ENCODE measurements around the gene IFNA17.
A peak's percentile ranks its signal among the peaks of the same experiment; 100 is the strongest.
"Not testable (repeated sequence)": the region's sequence is repeated elsewhere in the genome, so short reads cannot be mapped to it uniquely, and the experiment has no call there.

Gene IFNA17

GRCh38 chr9:21228122-21228521, at the start of gene IFNA17:
IFNA17 (minus strand) TSS chr9:21228222; CDS start chr9:21228173, 49 bp downstream.
- DNase-seq = no peak

GRCh38 chr9:21268347-21268657, 40.3 kb upstream of the IFNA17 start:
- no peak for DNase-seq

- DNase-seq = no peak
Observed at GRCh38 chr9:21267485-21268346, 39.7 kb upstream of the IFNA17 start.

- no peak for DNase-seq
Observed at GRCh38 chr9:21266733-21267484, 38.9 kb upstream of the IFNA17 start.

GRCh38 chr9:21265421-21266189, 37.6 kb upstream of the IFNA17 start:
- no peak for DNase-seq

GRCh38 chr9:21255538-21256212, 27.7 kb upstream of the IFNA17 start:
- no peak for DNase-seq

- no peak for DNase-seq
Observed at GRCh38 chr9:21252721-21253547, 24.9 kb upstream of the IFNA17 start.

GRCh38 chr9:21251638-21252037, 23.6 kb upstream of the IFNA17 start:
- DNase-seq = no peak

- no peak for DNase-seq
Observed at GRCh38 chr9:21251190-21251589, 23.2 kb upstream of the IFNA17 start.

- no peak for DNase-seq
Observed at GRCh38 chr9:21244836-21245235, 16.8 kb upstream of the IFNA17 start.

GRCh38 chr9:21239911-21240310, 11.9 kb upstream of the IFNA17 start, which contains the start of gene IFNA14:
IFNA14 (minus strand) TSS chr9:21240005; CDS start chr9:21239935, 70 bp downstream.
- no peak for DNase-seq

- not testable (repeated sequence) for DNase-seq
Observed at GRCh38 chr9:21236360-21236714, 8.3 kb upstream of the IFNA17 start.

- DNase-seq = peak; percentile 27
Observed at GRCh38 chr9:21235468-21236359, 7.7 kb upstream of the IFNA17 start.

GRCh38 chr9:21234153-21234687, 6.2 kb upstream of the IFNA17 start:
- DNase-seq = no peak

GRCh38 chr9:21233258-21233657, 5.2 kb upstream of the IFNA17 start:
- DNase-seq = no peak

- DNase-seq = not testable (repeated sequence)
Observed at GRCh38 chr9:21217211-21217610, 10.8 kb downstream of the IFNA17 start, which contains the start of gene IFNA16. IFNA16 (minus strand) TSS chr9:21217311; CDS start chr9:21217305, 6 bp downstream.

GRCh38 chr9:21213411-21214326, 14.4 kb downstream of the IFNA17 start:
- not testable (repeated sequence) for DNase-seq

- DNase-seq = not testable (repeated sequence)
Observed at GRCh38 chr9:21212160-21212559, 15.9 kb downstream of the IFNA17 start.

GRCh38 chr9:21210782-21211181, 17.2 kb downstream of the IFNA17 start:
- not testable (repeated sequence) for DNase-seq
